Stimulated activated CD4-positive, alpha-beta T cell treated with anti-CD3 and anti-CD28 coated beads, Interleukin-15, amount 100 ng/mL, for 24 hours (primary cell): ENCODE measurements around the gene ITIH3.
A peak's percentile ranks its signal among the peaks of the same experiment; 100 is the strongest.

Experiments used
- DNase-seq: peaks from one replicate; pipeline ENCODE4 v3.0.0-alpha.2; 2020

ITIH3 gene

DNA sequence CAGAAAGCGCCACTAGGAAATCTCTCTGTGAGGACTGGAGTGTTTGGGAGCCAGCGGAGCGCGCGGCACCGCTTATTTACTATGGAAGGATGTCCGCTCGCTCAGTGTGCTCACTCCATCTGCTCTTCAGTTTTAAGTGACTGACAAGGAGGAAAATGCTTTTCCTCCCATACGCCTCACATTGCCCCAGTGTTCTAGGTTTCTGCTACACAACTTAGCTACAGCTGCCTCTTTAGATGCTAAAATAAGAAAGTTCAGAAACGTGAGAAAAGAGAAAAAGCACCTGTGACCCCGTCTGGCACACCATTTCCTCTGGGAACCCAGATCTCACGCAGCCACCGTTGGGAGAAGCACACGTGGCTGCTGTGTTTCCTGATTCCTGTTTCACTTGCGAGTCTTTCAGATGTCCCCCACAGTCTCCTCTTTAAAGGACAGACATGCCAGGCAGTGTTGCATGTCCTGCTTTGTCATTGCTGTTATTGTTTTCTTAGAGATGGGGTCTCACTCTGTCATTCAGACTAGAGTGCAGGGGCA lies 51.9 kb downstream of the ITIH3 start:
- DNase-seq = no peak

DNA sequence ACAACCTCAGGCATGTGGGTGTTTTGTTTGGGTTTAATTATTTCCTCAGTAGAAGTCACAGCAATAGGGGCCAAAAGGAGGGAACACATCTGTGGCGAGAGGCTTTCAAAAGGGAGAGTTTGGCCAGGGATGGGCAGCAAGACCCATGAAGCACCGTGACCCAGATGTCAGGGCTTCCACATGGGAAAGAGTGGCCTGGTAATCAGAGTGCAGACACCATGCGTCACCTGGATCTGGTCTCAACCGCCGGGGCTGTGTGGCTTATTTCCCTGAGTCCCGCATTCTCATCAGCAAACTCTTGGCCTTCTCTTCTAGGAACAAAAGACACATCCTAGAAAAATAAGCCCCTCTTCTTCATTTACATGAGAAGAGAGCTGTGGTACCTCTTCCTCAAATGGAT lies 52.6 kb downstream of the ITIH3 start:
- no peak for DNase-seq

DNA sequence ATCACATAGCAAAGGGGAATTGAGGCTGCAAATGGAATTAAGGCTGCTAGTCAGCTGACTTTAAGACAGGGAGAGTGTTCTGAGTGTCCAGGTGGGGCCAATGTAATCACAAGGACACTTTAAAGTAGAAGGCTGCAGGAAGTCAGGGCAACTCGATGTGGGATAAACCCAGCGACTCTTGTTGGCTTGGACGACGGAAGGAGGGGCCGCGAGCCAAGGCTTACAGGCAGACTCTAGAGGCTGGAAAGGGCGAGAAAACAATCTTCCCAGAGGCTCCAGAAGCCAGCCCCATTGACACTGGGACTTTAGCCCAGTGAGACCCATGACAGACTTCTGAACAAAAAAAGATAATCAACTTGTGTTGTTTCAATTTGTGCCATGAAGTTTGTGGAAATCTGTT lies 53.1 kb downstream of the ITIH3 start:
- DNase-seq = no peak

DNA sequence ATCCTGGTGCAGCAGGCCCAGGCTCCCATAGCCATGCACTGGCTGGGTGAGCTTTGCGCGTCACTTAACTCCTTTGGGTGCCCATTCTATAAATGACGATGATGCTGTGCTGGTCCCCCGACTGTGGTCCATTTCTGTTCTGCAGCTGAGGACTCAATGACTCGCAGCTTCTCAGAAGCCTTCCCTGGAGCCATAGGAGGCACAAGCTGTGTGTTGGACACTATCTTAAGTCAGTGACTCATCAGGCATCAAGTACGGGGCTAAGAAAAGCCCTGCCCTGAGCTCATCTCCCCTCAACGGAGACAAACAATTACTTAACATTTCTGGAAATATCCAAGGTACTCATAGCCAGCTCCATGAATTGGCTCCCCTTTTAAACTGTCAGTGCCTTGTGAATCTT lies 54.0 kb downstream of the ITIH3 start:
- no peak for DNase-seq

DNA sequence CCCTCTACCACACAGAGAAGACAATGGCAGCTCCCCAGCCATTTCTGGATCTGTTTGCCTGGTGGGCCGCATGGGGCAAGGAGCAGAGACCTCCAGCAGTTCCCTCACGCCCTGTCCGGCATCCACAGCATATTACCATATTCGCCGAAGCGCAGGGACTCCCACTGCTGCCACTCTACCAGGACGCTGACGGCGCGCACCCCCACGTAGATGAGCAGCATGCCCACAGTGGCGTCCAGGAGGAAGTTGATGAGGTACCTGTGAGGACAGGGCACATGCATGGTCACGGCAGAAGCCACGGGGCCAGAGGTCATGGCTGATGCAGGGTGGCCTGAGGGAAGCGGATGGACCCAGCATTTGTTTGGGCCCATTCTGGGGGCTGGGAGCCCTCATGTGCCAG lies 55.1 kb downstream of the ITIH3 start:
- no peak for DNase-seq

DNA sequence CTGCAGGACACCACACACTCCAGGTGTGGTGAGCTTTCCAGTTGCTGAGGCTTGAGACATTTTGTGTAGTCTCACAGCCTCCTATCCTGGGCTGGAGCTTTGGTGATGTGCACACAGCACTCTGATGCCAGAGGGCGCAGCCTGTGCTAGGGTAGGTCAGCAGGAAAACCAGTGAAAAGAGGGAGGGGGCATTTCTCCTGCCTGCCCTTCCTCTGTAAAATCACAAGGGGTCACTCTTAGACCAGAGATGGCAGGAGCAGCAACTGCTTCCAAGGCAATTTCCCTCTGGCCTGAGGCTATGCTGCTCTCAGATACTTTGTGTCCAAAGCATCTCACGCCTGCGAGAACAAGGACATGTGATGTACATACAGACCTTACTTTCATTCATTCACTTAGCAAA lies 56.8 kb downstream of the ITIH3 start:
- peak; percentile 31 for DNase-seq

DNA sequence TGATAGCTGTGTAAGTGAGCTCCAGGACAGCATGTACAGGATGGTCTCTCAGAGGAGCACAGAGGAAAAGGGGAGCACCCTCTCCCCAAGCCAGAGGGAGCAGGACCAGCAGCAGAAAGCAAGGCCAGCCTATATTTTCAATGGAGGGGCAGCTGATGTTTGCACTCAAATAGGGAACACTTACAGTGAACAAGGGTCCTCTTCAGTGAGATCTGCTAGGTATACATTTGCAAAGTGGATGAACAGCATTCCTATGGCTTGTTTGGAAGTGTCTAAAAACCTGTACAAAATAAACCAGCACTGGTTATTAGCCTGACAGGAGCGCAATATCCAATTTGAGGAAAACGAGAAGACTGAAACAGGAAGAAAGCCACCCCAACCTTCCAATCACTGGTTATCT lies 57.8 kb downstream of the ITIH3 start:
- DNase-seq = no peak

DNA sequence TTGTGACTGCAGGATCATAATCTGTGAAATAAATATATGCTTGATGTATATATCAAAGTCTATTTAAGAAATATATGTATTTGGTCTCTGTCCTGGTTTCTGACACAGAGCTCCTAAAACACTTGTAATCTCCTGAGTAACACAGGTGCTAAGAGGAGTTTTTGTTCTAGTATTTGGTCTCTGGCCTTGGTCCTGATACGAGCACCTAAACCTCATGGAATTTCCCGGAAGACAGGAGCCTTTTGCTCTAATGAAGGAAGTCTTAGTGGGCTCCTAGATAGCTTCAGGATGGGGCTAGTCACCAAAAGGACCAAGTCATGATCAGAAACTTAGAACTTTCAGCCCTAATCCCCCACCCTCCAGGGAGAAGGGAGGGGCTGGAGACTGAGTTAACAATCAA lies 59.4 kb downstream of the ITIH3 start:
- no peak for DNase-seq

DNA sequence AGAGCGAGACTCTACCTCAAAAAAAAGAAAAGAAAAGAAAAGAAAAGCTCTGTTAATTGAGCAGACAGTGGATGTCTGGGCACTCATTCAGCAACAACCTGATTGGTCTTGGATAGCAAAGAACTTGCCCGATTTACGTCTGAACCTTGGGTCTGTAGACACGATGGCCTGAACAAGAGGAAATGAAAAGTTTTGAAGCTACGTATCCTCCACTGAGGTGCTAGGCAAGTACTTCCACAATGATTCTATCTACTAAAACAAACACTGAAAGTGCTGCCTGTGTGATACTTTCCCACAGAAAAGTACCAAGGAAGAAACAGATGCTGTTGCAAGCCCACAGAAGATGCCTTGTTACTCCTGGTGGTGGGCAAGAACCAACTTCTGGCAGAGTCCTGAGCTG lies 62.1 kb downstream of the ITIH3 start:
- DNase-seq = no peak

DNA sequence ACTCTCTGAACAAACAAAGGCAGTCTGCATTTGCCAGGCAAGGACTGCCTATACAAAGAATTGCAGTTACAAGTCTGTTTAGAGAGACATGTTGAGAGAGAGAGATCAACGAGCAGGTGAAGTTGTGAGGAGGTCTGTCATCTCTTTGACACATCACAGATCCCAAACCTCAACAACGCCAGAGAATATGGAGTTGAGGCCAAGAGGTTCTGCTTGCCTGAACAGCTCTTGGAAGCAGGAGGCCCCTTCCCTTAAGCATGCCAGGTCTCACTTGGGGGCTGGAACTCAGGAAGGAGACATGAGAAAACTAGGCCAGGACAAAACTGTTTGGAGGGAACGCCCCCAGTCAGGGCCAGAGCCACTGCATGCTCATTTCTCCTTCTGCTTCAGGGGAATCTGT lies 62.5 kb downstream of the ITIH3 start:
- no peak for DNase-seq

DNA sequence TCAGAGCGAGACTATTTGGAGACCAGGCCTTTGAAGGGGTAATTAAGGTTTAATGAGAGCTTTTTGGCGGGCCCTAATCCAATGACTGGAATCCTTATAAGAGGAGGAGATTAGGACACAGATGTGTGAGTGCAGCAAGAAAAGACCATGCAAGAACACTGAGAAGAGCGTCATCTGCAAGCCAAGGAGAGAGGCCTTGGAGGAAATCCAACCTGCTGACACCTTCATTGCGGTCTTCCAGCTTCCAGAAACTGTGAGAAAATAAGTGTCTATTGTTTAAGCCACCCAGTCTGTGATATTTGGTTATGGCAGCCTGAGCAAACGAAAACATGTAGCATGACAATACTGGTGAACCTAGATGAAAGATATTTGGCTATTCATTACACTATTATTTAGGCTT lies 63.3 kb downstream of the ITIH3 start:
- DNase-seq = no peak
